Spleen (tissue), 10 donors: ENCODE measurements around the gene ATP5PF. TPM values are rescaled to one million over a fixed set of nuclear protein-coding genes. Genes with fewer than 3 reads are reported as not detected.

Experiments used
- polyA plus RNA-seq, 3 donors: library from polyadenylated mRNA; stranded (reverse); fragments of 200-250 nt; gene quantifications; one replicate each; pipeline ENCODE4 v1.2.1, GENCODE V29; 2013
- total RNA-seq, 7 donors: library from RNA; depleted of rRNA in 3 of 7; stranded (reverse); fragments of >200 nt in 3 of 7; fragmentation: NEBNext Ultra II Directional in 4 of 7; extraction: Animal tissue kit (Norgen Biotek cat#: 25700) in 4 of 7; gene quantifications; one replicate each; pipeline versions ENCODE4 v1.1.0 to v1.2.1, GENCODE V29; 2016 to 2021
- donor health status: healthy with polysubstance abuse.
- donor health status: DM: no; HTN: no; CAD: no; lungs with moderate emphysema.
- donor health status: DM: no; HTN: no; CAD: no.
- donor health status: Bipolar disorder and iron deficiency.
- donor health status: healthy.
- donor health status: DM: no; HTN: no; CAD: no.
- donor health status: DM: yes; HTN: yes; CAD: no.

Gene ATP5PF
- total and polyA plus RNA-seq, 10 donors: 53.1 to 252 (median 76.2) TPM

Other genes with a start within 250 kb of the ATP5PF start
- 10 to 100 TPM; 14.4 to 24.7 (median 20.0) TPM for gene MRPL39, start 127.4 kb downstream of the ATP5PF start, total RNA-seq
- gene MRPL39, start 127.4 kb downstream of the ATP5PF start, polyA plus RNA-seq: 10 to 100 TPM; 22.2 to 34.3 (median 28.5) TPM
- gene JAM2, start 95.6 kb downstream of the ATP5PF start, total RNA-seq: 1 to 10 TPM; 1.2 to 2.9 (median 2.1) TPM
- gene JAM2, start 95.6 kb downstream of the ATP5PF start, polyA plus RNA-seq: 1 to 10 TPM in 2 of 3 donors, under 1 TPM in 1; 0.80 to 2.0 (median 1.6) TPM
- gene GABPA, start 68 bp upstream of the ATP5PF start, total RNA-seq: 10 to 100 TPM; 31.7 to 42.0 (median 33.2) TPM
- gene GABPA, start 68 bp upstream of the ATP5PF start, polyA plus RNA-seq: 10 to 100 TPM; 11.7 to 15.6 (median 14.5) TPM